NT2/D1 (cell line): Measurements from ENCODE around the gene LRRN3.

Source experiments
- SUZ12 ChIP-seq: IDR thresholded peaks from 2 replicates; pipeline ENCODE4 v1.6.1; 2011; ENCODE audit not compliant: insufficient read length, insufficient read depth; ENCODE audit errors: extremely low read depth
- ZNF274 ChIP-seq: IDR thresholded peaks from 2 replicates; pipeline ENCODE4 v1.6.1; 2011; ENCODE audit warnings: mild to moderate bottlenecking, low read depth, low read length

DNA sequence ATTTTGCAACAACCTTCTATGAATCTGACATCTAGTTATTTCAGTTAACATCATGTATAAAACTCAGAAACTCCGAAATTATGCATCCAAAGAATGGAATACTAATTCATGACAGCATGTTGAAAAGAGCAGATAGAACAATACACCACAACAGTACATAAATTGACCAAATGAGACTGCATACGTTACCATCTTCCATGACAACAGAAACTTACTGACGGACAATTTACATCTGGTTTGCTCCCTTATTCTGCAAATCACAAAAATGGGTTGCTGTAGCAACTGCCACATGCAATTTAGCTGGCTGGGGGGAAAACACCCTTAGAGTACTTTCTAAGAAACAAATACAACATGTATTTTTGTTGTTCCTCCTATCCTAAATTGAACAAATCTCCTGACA lies 14.3 kb downstream of the LRRN3 start:
- TF ChIP-seq ZNF274, result no peak
- no peak for TF ChIP-seq SUZ12
